Activated CD4-positive, alpha-beta T cell treated with anti-CD3 and anti-CD28 coated beads, Interleukin-2, amount 50 U/mL, for 16 hours (primary cell): ENCODE data around the gene ANKRD31.

Experiments
- DNase-seq: peaks from one replicate; pipeline ENCODE4 v3.0.0-alpha.2; 2020

The ANKRD31 gene

GRCh38 chr5:75028090-75028489 is 208.6 kb downstream of the ANKRD31 start:
- DNase-seq: no peak

- DNase-seq: peak; percentile 26
Observed at GRCh38 chr5:75023368-75024159, 213.1 kb downstream of the ANKRD31 start.

GRCh38 chr5:75021800-75022199 is 214.9 kb downstream of the ANKRD31 start:
- DNase-seq: no peak

- no peak for DNase-seq
Observed at GRCh38 chr5:75021219-75021618, 215.5 kb downstream of the ANKRD31 start.

GRCh38 chr5:75020016-75020656 is 216.5 kb downstream of the ANKRD31 start:
- no peak for DNase-seq

- DNase-seq: no peak
Observed at GRCh38 chr5:75018805-75019587, 217.7 kb downstream of the ANKRD31 start.
